CD14-positive monocyte (primary cell): ENCODE measurements around the gene LBP. TPM values are rescaled to one million over a fixed set of nuclear protein-coding genes. Genes with fewer than 3 reads are reported as not detected.

Experiments
- DNase-seq, 3 donors: peaks; one replicate each; pipeline ENCODE4 v3.0.0-alpha.2; 2011 to 2022
- H2AFZ ChIP-seq: 2 replicates; pipeline ENCODE4 v1.6.0; 2012; ENCODE audit warnings: mild to moderate bottlenecking, low read depth, low read length, inconsistent platforms; ENCODE audit not compliant: insufficient read depth, poor library complexity, severe bottlenecking
- H3K27ac ChIP-seq, 2 donors: 1 replicate in 1 of 2; 2 replicates in 1 of 2; pipeline ENCODE4 v1.5.1; 2012 to 2013; ENCODE audit warnings: low read length in 2 of 2, control low read depth in 1 of 2, inconsistent platforms in 1 of 2, low read depth in 1 of 2, mild to moderate bottlenecking in 1 of 2
- H3K27me3 ChIP-seq, 2 donors: one replicate each; pipeline versions ENCODE4 v1.6.0 to v1.6.1; 2011 to 2013; ENCODE audit warnings: low read length in 2 of 2; ENCODE audit not compliant: control insufficient read depth in 2 of 2, insufficient read depth in 2 of 2
- H3K36me3 ChIP-seq, 2 donors: replicated peaks in 1 of 2; 1 replicate in 1 of 2; 2 replicates in 1 of 2; pipeline versions ENCODE4 v1.5.1 to v1.6.1; 2012 to 2013; ENCODE audit warnings: low read length in 2 of 2, control low read depth in 1 of 2, inconsistent platforms in 1 of 2, mild to moderate bottlenecking in 1 of 2; ENCODE audit not compliant: insufficient read depth in 2 of 2, control insufficient read depth in 1 of 2
- H3K4me1 ChIP-seq, 2 donors: 1 replicate in 1 of 2; 2 replicates in 1 of 2; pipeline versions ENCODE4 v1.5.1 to v1.6.1; 2012 to 2013; ENCODE audit warnings: low read length in 2 of 2, control low read depth in 1 of 2, inconsistent platforms in 1 of 2, mild to moderate bottlenecking in 1 of 2, moderate library complexity in 1 of 2; ENCODE audit not compliant: insufficient read depth in 2 of 2, control insufficient read depth in 1 of 2
- H3K4me2 ChIP-seq: replicated peaks from 2 replicates; pipeline ENCODE3; 2012; ENCODE audit warnings: low read length, moderate library complexity, mild to moderate bottlenecking; ENCODE audit not compliant: poor library complexity, severe bottlenecking; ENCODE audit errors: extremely low read depth
- H3K4me3 ChIP-seq, 3 experiments: fragments of 200-600 bp in 1 of 3; sonication (generic) in 1 of 3; replicated peaks in 1 of 3; 1 replicate in 2 of 3; 2 replicates in 1 of 3; pipeline ENCODE4 v1.5.1; 2011 to 2013; ENCODE audit warnings: low read length in 3 of 3, mild to moderate bottlenecking in 3 of 3, control low read depth in 2 of 3, low read depth in 2 of 3, inconsistent platforms in 1 of 3, moderate library complexity in 1 of 3
- H3K79me2 ChIP-seq: 2 replicates; pipeline ENCODE4 v1.6.0; 2012; ENCODE audit warnings: mild to moderate bottlenecking, control low read depth, inconsistent platforms, low read length, moderate library complexity; ENCODE audit not compliant: insufficient read depth
- H3K9ac ChIP-seq: 2 replicates; pipeline ENCODE4 v1.6.0; 2017; ENCODE audit warnings: low read length, mild to moderate bottlenecking; ENCODE audit not compliant: insufficient read depth, poor library complexity, severe bottlenecking
- H3K9me3 ChIP-seq, 2 donors: replicated peaks in 1 of 2; 1 replicate in 1 of 2; 2 replicates in 1 of 2; pipeline versions ENCODE4 v1.5.1 to v1.6.1; 2012 to 2013; ENCODE audit warnings: low read length in 2 of 2, control low read depth in 1 of 2; ENCODE audit not compliant: control insufficient read depth in 1 of 2, insufficient read depth in 1 of 2
- H4K20me1 ChIP-seq: 2 replicates; pipeline ENCODE4 v1.6.0; 2012; ENCODE audit warnings: mild to moderate bottlenecking, low read length, control low read depth, moderate library complexity; ENCODE audit not compliant: insufficient read depth
- H3K27ac Mint-ChIP-seq, 7 donors: one replicate each; pipeline ENCODE4 v1.8.0; 2020; ENCODE audit warnings: mild to moderate bottlenecking in 7 of 7, mixed read lengths in 7 of 7, moderate library complexity in 6 of 7, inconsistent platforms in 2 of 7
- H3K27me3 Mint-ChIP-seq, 3 donors: one replicate each; pipeline ENCODE4 v1.8.0; 2021 to 2022; ENCODE audit warnings: low read depth in 3 of 3, mild to moderate bottlenecking in 3 of 3, mixed read lengths in 3 of 3, moderate library complexity in 3 of 3, inconsistent platforms in 1 of 3
- H3K36me3 Mint-ChIP-seq, 2 donors: one replicate each; pipeline ENCODE4 v1.8.0; 2020; ENCODE audit warnings: mixed read lengths in 2 of 2, inconsistent platforms in 1 of 2, mild to moderate bottlenecking in 1 of 2
- H3K4me1 Mint-ChIP-seq: one replicate; pipeline ENCODE4 v1.8.0; 2020; ENCODE audit warnings: mild to moderate bottlenecking, mixed read lengths
- H3K4me3 Mint-ChIP-seq, 2 donors: one replicate each; pipeline ENCODE4 v1.8.0; 2020; ENCODE audit warnings: mild to moderate bottlenecking in 2 of 2, mixed read lengths in 2 of 2, moderate library complexity in 1 of 2
- H3K9me3 Mint-ChIP-seq, 7 donors: one replicate each; pipeline ENCODE4 v1.8.0; 2020 to 2022; ENCODE audit warnings: mixed read lengths in 7 of 7, mild to moderate bottlenecking in 6 of 7, moderate library complexity in 6 of 7, inconsistent platforms in 2 of 7
- CTCF ChIP-seq: fragments of 200-600 bp; IDR thresholded peaks from one replicate; pipeline ENCODE4 v1.8.0; 2022; ENCODE audit warnings: antibody characterized with exemption, mild to moderate bottlenecking
- WGBS: methylation state at CpG from one replicate; pipeline ENCODE4 v1.1.5; 2013; ENCODE audit warnings: missing lambda C conversion rate; ENCODE audit not compliant: insufficient coverage; 5-methylcytosine and 5-hydroxymethylcytosine counted together
- intact Hi-C, 2 donors: fragments of 100-400 bp; cut with micrococcal nuclease; formaldehyde crosslinking; loops; one replicate each; pipeline versions ENCODE4 v1.15.0 to v1.15.1; 2023
- polyA minus RNA-seq: library from RNA; depleted of rRNA, polyadenylated mRNA; stranded (reverse); fragments of >200 nt; gene quantifications from 2 replicates; pipeline ENCODE4 v1.2.3, GENCODE V29; 2012
- polyA plus RNA-seq, 3 donors: library from polyadenylated mRNA; depleted of rRNA in 1 of 3; unstranded in 2 of 3; stranded (reverse) in 1 of 3; fragments of 300-500 nt in 2 of 3; fragments of >200 nt in 1 of 3; fragmentation: Illumina TruSeq in 2 of 3; gene quantifications; 1 replicate in 2 of 3; 2 replicates in 1 of 3; pipeline ENCODE4 v1.2.3, GENCODE V29; 2012 to 2021
- total RNA-seq, 12 experiments: library from RNA in 1 of 12; stranded (reverse) in 1 of 12; fragments of 120-200 nt in 1 of 12; gene quantifications; one replicate each; pipeline ENCODE4 v1.2.4 and lab custom pipeline; 2013 to 2026; ENCODE audit warnings: mixed read lengths in 6 of 12, inconsistent platforms in 1 of 12

LBP gene, protein sequence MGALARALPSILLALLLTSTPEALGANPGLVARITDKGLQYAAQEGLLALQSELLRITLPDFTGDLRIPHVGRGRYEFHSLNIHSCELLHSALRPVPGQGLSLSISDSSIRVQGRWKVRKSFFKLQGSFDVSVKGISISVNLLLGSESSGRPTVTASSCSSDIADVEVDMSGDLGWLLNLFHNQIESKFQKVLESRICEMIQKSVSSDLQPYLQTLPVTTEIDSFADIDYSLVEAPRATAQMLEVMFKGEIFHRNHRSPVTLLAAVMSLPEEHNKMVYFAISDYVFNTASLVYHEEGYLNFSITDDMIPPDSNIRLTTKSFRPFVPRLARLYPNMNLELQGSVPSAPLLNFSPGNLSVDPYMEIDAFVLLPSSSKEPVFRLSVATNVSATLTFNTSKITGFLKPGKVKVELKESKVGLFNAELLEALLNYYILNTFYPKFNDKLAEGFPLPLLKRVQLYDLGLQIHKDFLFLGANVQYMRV
- 0.04 TPM for total RNA-seq (2013)
- polyA plus RNA-seq (not detected), polyA minus RNA-seq (0.08 TPM in 1 of 2 replicates, not detected in the other), total RNA-seq (lab: John Stamatoyannopoulos, UW) (0 to 0.75 (median 0.04) reads per million in 11 experiments)

DNA sequence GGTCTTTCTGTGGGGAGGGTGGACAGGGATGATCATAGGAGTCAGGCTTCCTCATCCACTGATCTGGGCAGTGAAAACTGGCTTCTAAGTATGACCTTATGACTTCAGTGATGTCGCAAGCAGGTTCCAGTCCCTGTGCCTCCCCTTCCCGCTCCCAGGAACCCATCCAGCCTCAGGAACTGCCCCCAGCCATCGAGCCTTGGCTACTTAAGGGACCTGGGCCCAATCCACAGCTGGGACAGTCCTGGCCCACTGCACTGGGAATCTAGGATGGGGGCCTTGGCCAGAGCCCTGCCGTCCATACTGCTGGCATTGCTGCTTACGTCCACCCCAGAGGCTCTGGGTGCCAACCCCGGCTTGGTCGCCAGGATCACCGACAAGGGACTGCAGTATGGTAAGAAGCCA is at the start of gene LBP:
LBP (plus strand) TSS at position 236 of the 405 bp plus-strand sequence; CDS start at position 271, 35 bp downstream.
- TF ChIP-seq CTCF = no peak
- no peak within 1 kb of the TSS for H2AFZ ChIP-seq
- H3K9me3 ChIP-seq = no peaks in the 10 kb centered on the region
- 80% methylated on average over 8 of the region's 8 CpGs for WGBS
- no peak within 1 kb of the TSS for H3K4me3 ChIP-seq
- no peaks in the 10 kb centered on the region for H3K36me3 ChIP-seq
- no peak within 1 kb of the TSS for H3K4me3 Mint-ChIP-seq
- intact Hi-C loops = no loop called here
- H3K9me3 Mint-ChIP-seq = peaks cover 0 to 4% (median 0%) of the 10 kb centered on the region in 7 donors
- peaks cover 9 to 13% (median 11%) of the 10 kb centered on the region in 3 donors for H3K27me3 Mint-ChIP-seq
- H3K27ac ChIP-seq = no peak within 1 kb of the TSS
- H3K79me2 ChIP-seq = no peaks in the 10 kb centered on the region
- H3K4me2 ChIP-seq = no peak within 1 kb of the TSS
- no peak within 1 kb of the TSS for H3K27ac Mint-ChIP-seq
- no peak within 1 kb of the TSS for H3K9ac ChIP-seq
- no peak for DNase-seq
- H4K20me1 ChIP-seq = no peaks in the 10 kb centered on the region
- H3K4me1 Mint-ChIP-seq = no peaks in the 10 kb centered on the region
- no peaks in the 10 kb centered on the region for H3K4me1 ChIP-seq
- H3K27me3 ChIP-seq = no peaks in the 10 kb centered on the region
- no peaks in the 10 kb centered on the region for H3K36me3 Mint-ChIP-seq

GRCh38 chr20:38297916-38298674 is 48.2 kb upstream of the LBP start:
- Mint-ChIP-seq H3K36me3 (no peaks in the 10 kb centered on the region), H3K4me1 (peaks cover 91% of the 10 kb centered on the region), H3K27ac (peak overlapping the region; percentile 90 to 98 (median 96)), H3K4me3 (no peak overlapping the region), H3K27me3 (peaks cover 3 to 5% (median 4%) of the 10 kb centered on the region in 3 donors), H3K9me3 (no peaks in the 10 kb centered on the region)
- H3K9me3 ChIP-seq = no peaks in the 10 kb centered on the region
- H3K4me2 ChIP-seq = peak overlapping the region; percentile 14
- no peaks in the 10 kb centered on the region for H3K79me2 ChIP-seq
- 90% methylated on average over 6 of the region's 7 CpGs for WGBS
- no peak overlapping the region for H3K4me3 ChIP-seq
- no peaks in the 10 kb centered on the region for H4K20me1 ChIP-seq
- H2AFZ ChIP-seq = peak overlapping the region; percentile 70
- DNase-seq = no peak
- no peaks in the 10 kb centered on the region for H3K27me3 ChIP-seq
- peak overlapping the region; percentile 88 to 89 for H3K27ac ChIP-seq
- intact Hi-C loops = no loop called here
- peak overlapping the region; percentile 28 for H3K9ac ChIP-seq
- H3K36me3 ChIP-seq = no peaks in the 10 kb centered on the region
- H3K4me1 ChIP-seq = peaks cover 87 to 91% of the 10 kb centered on the region in 2 donors
- TF ChIP-seq CTCF = no peak
